ENCODE measurements around the gene FBXL7.

FBXL7 gene

DNA sequence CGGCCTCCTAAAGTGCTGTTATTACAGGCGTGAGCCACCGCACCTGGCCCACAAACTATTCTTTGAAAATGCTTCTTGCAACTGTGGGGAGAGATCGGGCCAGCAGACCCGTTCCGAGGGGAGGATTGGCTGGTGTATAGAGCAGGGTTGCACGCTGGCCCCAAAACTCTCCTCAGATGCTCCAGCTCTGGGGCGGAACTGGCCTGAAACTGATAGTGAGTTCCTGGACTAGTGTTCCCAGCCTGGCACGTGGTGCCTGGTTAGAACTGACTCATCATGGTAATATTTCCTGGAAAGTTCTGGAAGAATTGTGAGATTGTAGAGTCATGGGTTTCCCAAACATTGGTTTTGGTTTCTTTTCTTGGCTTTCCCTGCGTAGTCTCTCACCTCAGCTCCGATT lies 120.5 kb downstream of the FBXL7 start:
- no peak overlapping the region for H3K27ac ChIP-seq
- TF ChIP-seq ZFX (IDR thresholded peaks at IDR 0.05) = no peak
- TF ChIP-seq, protein P1, sequence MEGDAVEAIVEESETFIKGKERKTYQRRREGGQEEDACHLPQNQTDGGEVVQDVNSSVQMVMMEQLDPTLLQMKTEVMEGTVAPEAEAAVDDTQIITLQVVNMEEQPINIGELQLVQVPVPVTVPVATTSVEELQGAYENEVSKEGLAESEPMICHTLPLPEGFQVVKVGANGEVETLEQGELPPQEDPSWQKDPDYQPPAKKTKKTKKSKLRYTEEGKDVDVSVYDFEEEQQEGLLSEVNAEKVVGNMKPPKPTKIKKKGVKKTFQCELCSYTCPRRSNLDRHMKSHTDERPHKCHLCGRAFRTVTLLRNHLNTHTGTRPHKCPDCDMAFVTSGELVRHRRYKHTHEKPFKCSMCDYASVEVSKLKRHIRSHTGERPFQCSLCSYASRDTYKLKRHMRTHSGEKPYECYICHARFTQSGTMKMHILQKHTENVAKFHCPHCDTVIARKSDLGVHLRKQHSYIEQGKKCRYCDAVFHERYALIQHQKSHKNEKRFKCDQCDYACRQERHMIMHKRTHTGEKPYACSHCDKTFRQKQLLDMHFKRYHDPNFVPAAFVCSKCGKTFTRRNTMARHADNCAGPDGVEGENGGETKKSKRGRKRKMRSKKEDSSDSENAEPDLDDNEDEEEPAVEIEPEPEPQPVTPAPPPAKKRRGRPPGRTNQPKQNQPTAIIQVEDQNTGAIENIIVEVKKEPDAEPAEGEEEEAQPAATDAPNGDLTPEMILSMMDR (conservative IDR thresholded peaks at IDR 0.05) = no peak

DNA sequence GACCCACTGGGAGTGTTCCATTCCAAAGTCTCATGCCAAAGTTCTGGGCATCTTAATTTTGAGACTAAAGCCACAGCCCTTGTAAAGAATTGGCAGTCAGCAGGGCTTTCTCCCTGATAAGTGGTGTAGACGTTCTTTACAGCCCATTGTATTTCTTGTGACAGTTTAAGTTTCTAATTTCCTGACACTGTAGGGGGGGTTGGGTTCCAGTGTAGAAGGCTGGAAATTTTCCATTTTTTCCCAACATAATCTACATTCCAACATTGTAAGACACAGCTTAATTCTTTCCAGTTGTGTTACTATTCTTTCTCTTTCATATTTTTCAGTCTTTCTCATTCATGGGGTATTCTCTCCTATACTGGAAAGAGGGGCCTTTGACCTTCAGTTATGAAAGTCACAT lies 121.1 kb downstream of the FBXL7 start:
- no peak overlapping the region for H3K27ac ChIP-seq
- TF ChIP-seq, protein P1 (conservative IDR thresholded peaks at IDR 0.05) = no peak
- no peak for TF ChIP-seq ZFX (IDR thresholded peaks at IDR 0.05)

DNA sequence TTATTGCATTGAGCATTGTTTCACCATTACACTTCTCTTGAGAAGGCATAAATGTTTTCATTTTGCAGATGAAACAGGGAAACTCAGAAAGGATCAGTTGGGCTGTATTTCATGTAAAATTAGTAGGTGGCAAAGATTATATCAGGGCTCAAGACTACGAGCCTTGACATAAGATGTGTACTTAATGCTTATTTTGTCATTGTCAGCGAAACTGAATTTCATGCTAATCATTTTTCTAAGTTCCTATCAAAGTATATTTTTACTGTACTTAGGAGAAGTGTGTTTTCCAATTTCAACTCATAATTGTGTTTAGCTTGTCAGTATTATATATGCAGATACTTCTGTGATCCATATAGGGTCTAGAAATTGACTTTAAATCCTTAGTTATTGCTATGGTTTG lies 123.8 kb downstream of the FBXL7 start:
- H3K27ac ChIP-seq = no peak overlapping the region
- TF ChIP-seq, protein P1 (conservative IDR thresholded peaks at IDR 0.05) = no peak
- no peak for TF ChIP-seq ZFX (IDR thresholded peaks at IDR 0.05)

DNA sequence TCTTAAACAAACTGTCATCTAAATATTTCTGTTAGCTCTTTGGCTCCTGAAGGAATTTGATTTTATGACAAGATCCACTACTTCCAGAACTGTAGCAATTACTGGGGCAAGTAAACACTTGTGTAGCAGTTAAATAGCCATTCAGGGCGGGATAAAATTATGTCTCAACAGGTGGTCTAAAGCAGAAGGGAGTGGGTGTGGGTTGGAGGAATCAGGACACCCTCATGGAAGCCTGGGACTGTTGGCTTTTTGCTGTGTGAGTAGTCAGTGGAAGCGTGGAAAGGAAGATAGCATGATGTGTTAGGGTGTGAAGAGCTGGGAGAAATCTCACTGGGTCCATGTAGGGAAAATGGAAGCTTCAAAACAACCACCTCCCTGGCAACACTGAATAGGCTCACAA lies 127.1 kb downstream of the FBXL7 start:
- H3K27ac ChIP-seq = no peak overlapping the region
- no peak for TF ChIP-seq ZFX (IDR thresholded peaks at IDR 0.05)
- TF ChIP-seq, protein P1 (conservative IDR thresholded peaks at IDR 0.05) = no peak

DNA sequence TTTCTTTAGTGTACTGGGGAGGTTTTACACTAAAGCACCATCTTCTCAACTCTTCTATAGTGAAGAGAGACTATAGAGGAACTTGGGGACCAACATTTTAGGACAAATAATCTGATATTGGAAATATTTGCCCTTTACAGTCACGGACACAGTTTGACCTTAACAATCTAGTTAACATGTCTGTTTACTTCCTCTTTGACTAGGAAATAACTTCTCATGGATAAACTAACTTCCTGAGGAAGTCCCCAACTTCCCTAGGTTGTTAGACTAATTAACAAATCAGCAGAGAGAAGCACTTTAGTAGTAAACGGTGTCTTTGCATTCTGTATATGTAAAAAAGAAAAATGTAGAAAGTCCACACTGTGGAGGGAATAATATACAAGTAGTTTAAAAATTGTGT lies 127.7 kb downstream of the FBXL7 start:
- TF ChIP-seq ZFX (IDR thresholded peaks at IDR 0.05) = no peak
- TF ChIP-seq, protein P1 (conservative IDR thresholded peaks at IDR 0.05) = no peak
- no peak overlapping the region for H3K27ac ChIP-seq

DNA sequence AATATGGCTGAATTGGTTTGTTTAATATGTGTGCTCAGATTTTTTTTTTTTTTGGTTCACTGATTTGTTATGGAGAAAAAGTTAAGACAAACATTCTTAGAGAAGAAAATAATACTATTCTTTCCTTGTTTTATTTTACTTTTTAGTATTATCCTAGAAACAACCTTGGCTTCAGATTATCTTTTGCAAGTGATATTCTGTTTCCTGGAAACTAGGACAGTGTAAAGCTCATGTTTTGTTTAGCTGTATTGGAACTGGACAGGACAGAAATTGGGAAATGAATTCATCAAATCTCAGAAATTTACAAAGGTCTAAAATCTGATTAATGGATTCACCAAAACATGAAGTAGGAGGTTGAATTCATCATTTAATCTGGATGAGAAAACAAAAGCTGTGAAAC lies 130.5 kb downstream of the FBXL7 start:
- no peak for TF ChIP-seq ZFX (IDR thresholded peaks at IDR 0.05)
- TF ChIP-seq, protein P1 (conservative IDR thresholded peaks at IDR 0.05) = no peak
- no peak overlapping the region for H3K27ac ChIP-seq

DNA sequence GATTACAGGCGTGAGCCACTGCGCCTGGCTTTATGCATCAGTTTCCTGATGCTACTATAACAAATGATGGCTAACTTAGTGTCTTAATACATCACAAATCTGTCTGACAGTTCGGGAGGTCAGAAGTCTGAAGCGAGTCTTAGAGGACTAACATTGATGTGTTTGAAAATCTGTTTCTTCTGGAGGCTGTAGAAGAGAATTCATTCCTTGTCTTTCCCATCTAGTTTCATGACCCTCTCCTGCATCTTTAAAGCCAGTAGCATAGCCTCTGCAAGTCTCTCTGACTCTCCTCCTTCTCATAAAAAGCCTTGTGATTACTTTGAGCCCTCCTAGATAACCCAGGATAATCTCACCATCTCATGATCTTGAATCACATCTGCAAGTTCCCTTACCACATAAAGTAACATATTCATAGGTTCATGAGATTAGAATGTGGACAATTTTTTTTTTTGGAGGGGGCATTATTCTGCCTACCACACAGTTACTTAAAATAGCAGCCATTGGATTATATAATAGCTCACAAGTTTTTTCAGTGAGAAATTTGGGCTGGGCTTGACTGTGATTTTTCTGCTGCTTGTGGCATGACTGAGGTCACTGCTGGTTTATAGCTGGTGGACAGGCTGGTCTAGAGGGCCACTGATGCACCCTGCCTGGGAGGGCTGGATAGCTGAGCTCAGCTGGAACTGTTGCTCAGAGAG lies 134.8 kb downstream of the FBXL7 start:
- H3K27ac ChIP-seq = no peak overlapping the region
- TF ChIP-seq, protein P1 (conservative IDR thresholded peaks at IDR 0.05) = no peak

Data from C4-2B (cell line).